Kidney (tissue), 14 donors: ENCODE data around the gene SEMA3F. TPM values are rescaled to one million over a fixed set of nuclear protein-coding genes. Genes with fewer than 3 reads are reported as not detected.
A peak's percentile ranks its signal among the peaks of the same experiment; 100 is the strongest.

ENCODE experiments used
- DNase-seq, 5 donors: peaks; one replicate each; pipeline ENCODE4 v3.0.0-alpha.2; 2013 to 2020
- FAIRE-seq: peaks from 2 replicates; lab custom pipeline; 2012; peaks lifted over from hg19 to GRCh38; lab: Jason Lieb, UNC
- H3K27ac ChIP-seq, 2 donors: one replicate each; pipeline ENCODE4 v1.7.0; 2013; ENCODE audit warnings: low read depth in 2 of 2, low read length in 2 of 2, inconsistent platforms in 1 of 2
- H3K27me3 ChIP-seq: one replicate; pipeline ENCODE4 v1.7.1; 2013; ENCODE audit warnings: low read length, inconsistent platforms; ENCODE audit not compliant: control insufficient read depth, insufficient read depth
- H3K36me3 ChIP-seq, 3 donors: one replicate each; pipeline versions ENCODE4 v1.7.0 to v1.7.1; 2013; ENCODE audit warnings: low read length in 3 of 3, control low read depth in 1 of 3, inconsistent platforms in 1 of 3; ENCODE audit not compliant: insufficient read depth in 3 of 3, control insufficient read depth in 2 of 3
- H3K4me1 ChIP-seq, 3 donors: one replicate each; pipeline versions ENCODE4 v1.7.0 to v1.7.1; 2013; ENCODE audit warnings: low read length in 3 of 3, inconsistent platforms in 1 of 3, low read depth in 1 of 3; ENCODE audit not compliant: control insufficient read depth in 2 of 3, insufficient read depth in 2 of 3
- H3K4me3 ChIP-seq, 3 donors: one replicate each; pipeline versions ENCODE4 v1.7.0 to v1.8.1; 2013; ENCODE audit warnings: low read length in 3 of 3, control low read depth in 1 of 3, inconsistent platforms in 1 of 3
- H3K9ac ChIP-seq, 3 donors: one replicate each; pipeline versions ENCODE4 v1.7.0 to v1.7.1; 2013; ENCODE audit warnings: low read length in 3 of 3, control low read depth in 1 of 3, inconsistent platforms in 1 of 3
- H3K9me3 ChIP-seq, 3 donors: one replicate each; pipeline versions ENCODE4 v1.7.0 to v1.7.1; 2013; ENCODE audit warnings: low read length in 3 of 3, control low read depth in 1 of 3, inconsistent platforms in 1 of 3; ENCODE audit not compliant: control insufficient read depth in 2 of 3, insufficient read depth in 1 of 3
- intact Hi-C: fragments of 100-400 bp; cut with DNase I; formaldehyde crosslinking; loops from one replicate; pipeline ENCODE4 v1.11.1; 2022
- polyA plus RNA-seq: library from polyadenylated mRNA; stranded (reverse); fragments of 350-450 nt; fragmentation: Illumina TruSeq; extraction: RNeasy Lipid Tissue Mini Kit (QIAGEN cat#74804); gene quantifications from one replicate; pipeline ENCODE4 v1.2.3, GENCODE V29; 2014; ENCODE audit warnings: low read depth, low replicate concordance; ENCODE audit not compliant: insufficient read depth
- total RNA-seq: library from RNA; stranded (reverse); fragmentation: NEBNext Ultra II Directional; extraction: Animal tissue kit (Norgen Biotek cat#: 25700); gene quantifications from one replicate; pipeline ENCODE4 v1.2.1, GENCODE V29; 2021
- TF ChIP-seq, protein P1 (sequence below): IDR thresholded peaks from 3 replicates; pipeline ENCODE4 v1.5.1; 2012; ENCODE audit warnings: mild to moderate bottlenecking, moderate library complexity, borderline replicate concordance; ENCODE audit not compliant: insufficient read depth; ENCODE audit errors: extremely low read depth
- donor health status: control.
- donor health status: control.
- donor health status: control.
- donor health status: control.
- donor health status: control.
- donor health status: DM: yes; HTN: yes; CAD: no.
- donor health status: Normal renal cell carcinoma (clear cell type).

SEMA3F gene
- total and polyA plus RNA-seq, 2 donors from 2014 or later = 36.7 to 39.9 TPM

DNA sequence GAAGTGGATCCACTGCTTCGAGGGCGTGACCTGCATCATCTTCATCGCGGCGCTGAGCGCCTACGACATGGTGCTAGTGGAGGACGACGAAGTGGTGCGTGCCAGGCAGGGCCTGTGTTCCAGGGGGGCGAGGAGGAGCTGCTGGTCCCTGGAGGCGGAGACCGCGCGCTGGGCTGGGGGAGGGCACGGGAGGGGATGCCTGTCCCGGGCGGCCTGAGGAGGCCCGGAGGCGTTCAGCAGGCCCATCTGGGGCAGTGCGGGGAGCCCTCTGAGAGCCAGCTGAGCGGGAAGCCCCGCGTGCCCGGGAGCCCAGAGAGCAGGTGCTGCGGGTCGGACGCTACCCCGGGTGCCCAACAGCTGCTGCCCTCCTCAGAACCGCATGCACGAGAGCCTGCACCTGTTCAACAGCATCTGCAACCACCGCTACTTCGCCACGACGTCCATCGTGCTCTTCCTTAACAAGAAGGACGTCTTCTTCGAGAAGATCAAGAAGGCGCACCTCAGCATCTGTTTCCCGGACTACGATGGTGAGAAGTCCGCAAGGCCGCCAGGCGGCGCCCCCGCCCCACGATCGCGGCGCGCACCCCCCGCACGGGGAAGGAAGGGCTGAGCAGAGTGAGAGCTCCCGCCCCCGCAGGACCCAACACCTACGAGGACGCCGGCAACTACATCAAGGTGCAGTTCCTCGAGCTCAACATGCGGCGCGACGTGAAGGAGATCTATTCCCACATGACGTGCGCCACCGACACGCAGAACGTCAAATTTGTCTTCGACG is 39.2 kb downstream of the SEMA3F start:
- FAIRE-seq (no peak), DNase-seq (peak in 4 of 5 donors; percentile 79 to 89 (median 82))
- no peak overlapping the region for H3K4me3 ChIP-seq
- H3K9me3 ChIP-seq = no peaks in the 10 kb centered on the region
- H3K27ac ChIP-seq = no peak overlapping the region
- no peak overlapping the region for H3K9ac ChIP-seq
- TF ChIP-seq, protein P1, sequence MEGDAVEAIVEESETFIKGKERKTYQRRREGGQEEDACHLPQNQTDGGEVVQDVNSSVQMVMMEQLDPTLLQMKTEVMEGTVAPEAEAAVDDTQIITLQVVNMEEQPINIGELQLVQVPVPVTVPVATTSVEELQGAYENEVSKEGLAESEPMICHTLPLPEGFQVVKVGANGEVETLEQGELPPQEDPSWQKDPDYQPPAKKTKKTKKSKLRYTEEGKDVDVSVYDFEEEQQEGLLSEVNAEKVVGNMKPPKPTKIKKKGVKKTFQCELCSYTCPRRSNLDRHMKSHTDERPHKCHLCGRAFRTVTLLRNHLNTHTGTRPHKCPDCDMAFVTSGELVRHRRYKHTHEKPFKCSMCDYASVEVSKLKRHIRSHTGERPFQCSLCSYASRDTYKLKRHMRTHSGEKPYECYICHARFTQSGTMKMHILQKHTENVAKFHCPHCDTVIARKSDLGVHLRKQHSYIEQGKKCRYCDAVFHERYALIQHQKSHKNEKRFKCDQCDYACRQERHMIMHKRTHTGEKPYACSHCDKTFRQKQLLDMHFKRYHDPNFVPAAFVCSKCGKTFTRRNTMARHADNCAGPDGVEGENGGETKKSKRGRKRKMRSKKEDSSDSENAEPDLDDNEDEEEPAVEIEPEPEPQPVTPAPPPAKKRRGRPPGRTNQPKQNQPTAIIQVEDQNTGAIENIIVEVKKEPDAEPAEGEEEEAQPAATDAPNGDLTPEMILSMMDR = peak; percentile 86
- peaks cover 14% of the 10 kb centered on the region for H3K27me3 ChIP-seq
- peaks cover 0 to 12% (median 0%) of the 10 kb centered on the region in 3 donors for H3K4me1 ChIP-seq
- no peaks in the 10 kb centered on the region for H3K36me3 ChIP-seq
- intact Hi-C loops = loop anchor here (5.0 kb wide), 1 partner anchor 72 kb away; no protein-coding TSS in a partner anchor

DNA sequence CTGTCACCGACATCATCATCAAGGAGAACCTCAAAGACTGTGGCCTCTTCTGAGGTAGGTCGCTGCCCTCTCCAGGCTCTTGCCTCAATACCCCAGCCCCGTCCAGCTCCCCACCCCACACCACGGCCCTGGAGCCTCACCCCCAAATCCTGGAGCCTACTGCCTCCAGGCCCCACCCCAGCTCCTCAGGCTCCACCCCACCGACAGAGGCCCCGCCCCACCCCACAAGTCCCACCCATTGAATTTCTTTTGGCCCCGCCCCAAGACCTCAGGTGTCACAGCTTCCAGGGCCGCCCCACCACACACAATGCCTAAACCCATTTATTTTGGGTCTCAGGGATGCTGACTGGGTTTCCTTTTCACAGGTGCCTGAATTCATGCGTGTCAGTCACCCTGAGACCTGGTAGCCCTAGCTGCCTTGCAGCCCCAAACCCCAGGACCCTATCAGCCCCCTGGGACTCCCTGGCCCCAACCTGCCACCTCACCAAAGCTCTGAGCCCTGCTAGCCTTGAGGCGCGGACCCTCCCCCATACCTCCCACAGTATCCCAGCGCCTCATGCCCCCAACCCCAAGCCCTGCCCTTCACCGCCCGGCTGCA is 39.9 kb downstream of the SEMA3F start:
- Histone ChIP-seq H3K36me3 (no peaks in the 10 kb centered on the region), H3K27me3 (peaks cover 14% of the 10 kb centered on the region), H3K9me3 (no peaks in the 10 kb centered on the region), H3K4me1 (peaks cover 0 to 12% (median 0%) of the 10 kb centered on the region in 3 donors), H3K27ac (no peak overlapping the region), H3K4me3 (no peak overlapping the region), H3K9ac (no peak overlapping the region)
- intact Hi-C loops = loop anchor here (5.0 kb wide), 1 partner anchor 73 kb away; no protein-coding TSS in a partner anchor
- DNase-seq = peak in 1 of 5 donors; percentile 76
- TF ChIP-seq, protein P1 = no peak
- no peak for FAIRE-seq

DNA sequence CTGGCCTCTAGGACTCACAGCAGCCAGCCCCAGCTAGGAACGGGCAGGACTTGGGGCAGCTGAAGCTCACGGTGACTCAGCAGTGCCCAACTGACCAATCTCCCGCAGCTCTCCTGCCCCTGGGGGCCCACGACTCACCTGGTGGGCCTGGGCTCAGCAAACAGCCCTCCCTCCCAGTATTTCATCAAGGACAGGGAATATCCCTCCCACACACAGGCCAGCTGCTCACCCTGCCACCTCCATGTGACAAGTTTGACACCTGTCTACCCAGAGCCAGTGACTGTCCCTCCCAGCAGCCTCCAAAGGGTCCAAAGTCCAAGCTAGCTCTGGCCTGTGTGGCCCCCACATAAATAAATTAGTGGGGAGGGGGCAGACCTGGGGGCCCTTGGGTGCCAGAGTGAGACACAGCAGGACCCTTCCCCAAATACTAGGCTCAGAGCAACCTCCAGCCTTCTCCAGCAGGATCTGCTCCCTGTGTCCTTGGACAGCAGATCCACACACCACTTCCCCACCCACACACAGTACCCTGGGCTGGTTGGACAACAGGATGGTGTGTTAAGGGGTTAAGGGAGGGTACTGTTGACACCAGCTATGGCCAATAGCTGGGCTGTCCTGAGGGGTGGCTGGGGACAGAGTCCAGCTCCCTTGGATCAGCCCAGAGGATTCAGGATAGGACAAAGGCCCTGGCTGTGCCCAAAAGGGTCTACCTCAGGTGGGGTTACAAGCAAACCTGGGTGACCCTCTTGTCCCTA is 40.6 kb downstream of the SEMA3F start:
- FAIRE-seq (no peak), DNase-seq (no peak)
- peaks cover 14% of the 10 kb centered on the region for H3K27me3 ChIP-seq
- intact Hi-C loops = no loop called here
- H3K4me3 ChIP-seq = no peak overlapping the region
- no peaks in the 10 kb centered on the region for H3K9me3 ChIP-seq
- H3K36me3 ChIP-seq = no peaks in the 10 kb centered on the region
- TF ChIP-seq, protein P1 = no peak
- no peak overlapping the region for H3K9ac ChIP-seq
- H3K4me1 ChIP-seq = peaks cover 0 to 11% (median 0%) of the 10 kb centered on the region in 3 donors
- H3K27ac ChIP-seq = no peak overlapping the region
